GM12872 (cell line): ENCODE measurements around the gene NCSTN.

Experiments
- CTCF ChIP-seq: IDR thresholded peaks from 3 replicates; pipeline ENCODE4 v1.5.1; 2011; ENCODE audit warnings: low read depth, mild to moderate bottlenecking, low read length, moderate library complexity; ENCODE audit not compliant: insufficient read depth

Gene NCSTN

DNA sequence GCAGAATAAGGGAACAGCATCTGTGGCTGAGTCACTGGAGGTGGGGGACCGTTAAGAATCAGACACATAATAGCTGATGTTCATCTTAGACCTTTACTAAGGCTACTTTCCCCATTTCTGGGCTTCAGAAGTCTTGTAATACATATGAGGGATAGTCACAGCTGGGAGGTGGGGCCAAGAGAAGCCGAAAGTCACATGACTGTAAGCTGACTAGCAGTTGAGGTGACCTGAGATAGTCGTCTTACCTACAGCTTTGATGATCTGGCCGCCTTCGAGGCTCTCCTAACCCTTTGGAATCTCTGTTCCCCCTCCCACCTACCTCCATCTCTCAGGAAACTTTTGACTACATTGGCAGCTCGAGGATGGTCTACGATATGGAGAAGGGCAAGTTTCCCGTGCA lies 9.4 kb downstream of the NCSTN start:
- no peak for TF ChIP-seq CTCF

GRCh38 chr1:160353223-160353622 lies 10.0 kb downstream of the NCSTN start:
- no peak for TF ChIP-seq CTCF

DNA sequence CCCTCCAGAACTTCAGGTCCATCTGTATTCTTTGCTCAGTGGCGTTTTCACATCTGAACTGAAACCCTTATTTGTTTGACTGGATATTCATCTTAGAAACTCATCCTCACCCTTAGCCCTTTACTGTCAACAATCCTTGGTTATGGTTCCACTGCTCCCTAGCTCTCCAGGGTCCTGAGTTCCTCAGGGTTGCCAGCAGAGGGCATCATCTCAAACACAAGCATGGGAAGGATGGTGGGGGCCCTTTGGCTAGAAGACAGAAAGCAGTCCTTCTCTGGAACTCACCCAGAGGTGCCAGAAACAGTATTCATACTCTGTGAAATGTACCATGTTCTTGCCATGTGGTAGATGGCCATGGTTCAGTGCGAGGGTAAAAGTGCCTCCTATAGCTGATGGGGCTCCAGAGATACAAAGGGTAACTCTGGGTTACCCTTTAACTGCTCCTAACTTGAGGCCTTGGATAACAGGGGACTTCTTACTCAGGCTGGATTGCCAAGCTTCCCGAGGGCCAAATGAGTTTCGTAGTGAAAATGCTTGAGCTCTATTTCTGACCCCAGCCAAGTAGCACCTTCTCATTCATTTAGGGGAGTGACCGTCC lies 11.3 kb downstream of the NCSTN start:
- peak; percentile 63 for TF ChIP-seq CTCF

- TF ChIP-seq CTCF: no peak
These were observed 14.3 kb downstream of the NCSTN start for GRCh38 chr1:160357286-160358002.

DNA sequence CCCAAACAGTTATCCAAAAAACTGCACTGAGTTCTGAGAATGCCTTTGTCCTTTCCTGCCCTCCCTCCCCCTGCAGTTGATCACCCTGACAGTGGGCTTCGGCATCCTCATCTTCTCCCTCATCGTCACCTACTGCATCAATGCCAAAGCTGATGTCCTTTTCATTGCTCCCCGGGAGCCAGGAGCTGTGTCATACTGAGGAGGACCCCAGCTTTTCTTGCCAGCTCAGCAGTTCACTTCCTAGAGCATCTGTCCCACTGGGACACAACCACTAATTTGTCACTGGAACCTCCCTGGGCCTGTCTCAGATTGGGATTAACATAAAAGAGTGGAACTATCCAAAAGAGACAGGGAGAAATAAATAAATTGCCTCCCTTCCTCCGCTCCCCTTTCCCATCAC lies 14.9 kb downstream of the NCSTN start:
- TF ChIP-seq CTCF: no peak

DNA sequence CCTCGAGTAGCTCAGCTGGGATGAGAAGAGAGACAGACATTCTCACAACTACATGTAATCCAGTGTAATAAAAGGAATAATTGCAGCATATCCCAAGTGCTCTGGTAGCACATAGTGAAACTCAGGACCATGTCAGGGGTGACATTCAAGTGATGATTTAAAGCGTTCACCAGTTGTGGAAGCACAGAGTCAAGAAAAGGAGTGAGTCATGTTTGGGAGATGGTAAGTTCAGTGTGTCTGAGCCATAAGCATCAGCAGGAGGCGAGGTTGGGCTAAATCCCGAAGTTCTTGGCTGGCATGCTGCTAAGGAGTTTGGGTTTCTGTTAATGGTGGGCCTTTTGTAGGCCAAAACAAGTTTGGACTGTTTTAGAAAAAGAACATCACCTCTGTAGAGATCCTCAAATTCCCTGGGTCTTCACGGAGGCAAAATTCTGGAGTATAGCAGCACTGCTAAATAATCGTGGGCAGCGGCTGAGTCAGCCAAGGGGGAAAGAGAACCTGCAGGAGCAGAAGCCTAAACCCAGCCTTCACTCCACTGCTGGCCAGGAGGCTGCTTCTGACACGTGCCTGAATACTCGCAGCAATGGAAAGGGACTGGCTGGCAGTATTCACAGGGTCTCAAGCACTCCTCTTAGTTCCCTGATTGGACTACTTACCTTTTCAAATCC lies 16.5 kb downstream of the NCSTN start:
- TF ChIP-seq CTCF: no peak

GRCh38 chr1:160360227-160360695 lies 17.1 kb downstream of the NCSTN start:
- no peak for TF ChIP-seq CTCF
